Peyer's patch (tissue), 4 donors: ENCODE results near the gene PTOV1.

Source experiments
- CTCF ChIP-seq, 6 experiments: fragments of 450-650 bp in 4 of 6; fragments of 200-600 bp in 2 of 6; sonication (generic) in 1 of 6; IDR thresholded peaks; one replicate each; pipeline ENCODE4 v1.5.1; 2017 to 2019; ENCODE audit warnings: antibody characterized with exemption in 6 of 6, mild to moderate bottlenecking in 3 of 6, moderate library complexity in 1 of 6
- POLR2A ChIP-seq, 2 donors: fragments of 450-650 bp; IDR thresholded peaks; one replicate each; pipeline ENCODE4 v1.5.1; 2017; ENCODE audit warnings: antibody characterized with exemption in 2 of 2, mild to moderate bottlenecking in 2 of 2, moderate library complexity in 2 of 2

- no peak for TF ChIP-seq CTCF (IDR thresholded peaks at IDR 0.05)
- TF ChIP-seq POLR2A (IDR thresholded peaks at IDR 0.05): no peak
Observed at GRCh38 chr19:49894879-49895565, 44.1 kb downstream of the PTOV1 start.
